Caco-2 (cell line): ENCODE data around the gene FAM47E. TPM values are rescaled to one million over a fixed set of nuclear protein-coding genes. Genes with fewer than 3 reads are reported as not detected.

Experiments used
- BruUV-seq: library from RNA; stranded (reverse); fragments of 400-500 nt; replicated peaks from 2 replicates; lab custom pipeline; 2021; lab: Mats Ljungman, UMichigan
- CTCF ChIA-PET: fragments of 300-600 bp; sonication (Branson Sonifier 250); formaldehyde crosslinking; loops from one replicate; lab custom pipeline; 2022; ENCODE audit warnings: antibody characterized with exemption; lab: Charles Lee
- POLR2A ChIA-PET: fragments of 300-600 bp; sonication (Branson Sonifier 250); formaldehyde crosslinking; loops from one replicate; lab custom pipeline; 2022; ENCODE audit warnings: antibody characterized with exemption; lab: Charles Lee
- DNase-seq, 2 experiments: peaks; one replicate each; pipeline versions ENCODE4 v3.0.0 to v3.0.0-alpha.2; 2020 to 2022
- H3K27me3 ChIP-seq: replicated peaks from 2 replicates; pipeline ENCODE4 v1.6.0; 2011; ENCODE audit warnings: low read length; ENCODE audit not compliant: control insufficient read depth, insufficient read depth
- H3K36me3 ChIP-seq: 2 replicates; pipeline ENCODE4 v1.5.1; 2011; ENCODE audit warnings: low read length; ENCODE audit not compliant: control insufficient read depth, insufficient read depth
- H3K4me1 ChIP-seq: fragments of 250-450 bp; sonication (Bioruptor Pico); 2 replicates; pipeline ENCODE4 v1.5.1; 2020; ENCODE audit warnings: mild to moderate bottlenecking
- H3K4me3 ChIP-seq: 2 replicates; pipeline ENCODE4 v1.5.1; 2011; ENCODE audit warnings: low read depth, mild to moderate bottlenecking, control low read depth, low read length
- H3K9me3 ChIP-seq: fragments of 250-450 bp; sonication (Bioruptor Pico); 2 replicates; pipeline ENCODE4 v1.5.1; 2020; ENCODE audit warnings: mild to moderate bottlenecking, moderate library complexity
- H3K27ac Mint-ChIP-seq: one replicate; pipeline ENCODE4 v1.8.0; 2022; ENCODE audit warnings: mixed read lengths; ENCODE audit not compliant: unreplicated experiment
- H3K27me3 Mint-ChIP-seq: one replicate; pipeline ENCODE4 v1.8.0; 2022; ENCODE audit warnings: mixed read lengths; ENCODE audit not compliant: insufficient read depth, unreplicated experiment
- H3K36me3 Mint-ChIP-seq: one replicate; pipeline ENCODE4 v1.8.0; 2022; ENCODE audit warnings: mild to moderate bottlenecking, mixed read lengths; ENCODE audit not compliant: insufficient read depth, unreplicated experiment
- H3K4me1 Mint-ChIP-seq: one replicate; pipeline ENCODE4 v1.8.0; 2022; ENCODE audit warnings: low read depth, mixed read lengths; ENCODE audit not compliant: unreplicated experiment
- H3K4me3 Mint-ChIP-seq: one replicate; pipeline ENCODE4 v1.8.0; 2022; ENCODE audit warnings: mild to moderate bottlenecking, moderate library complexity, mixed read lengths; ENCODE audit not compliant: unreplicated experiment
- H3K9me3 Mint-ChIP-seq: one replicate; pipeline ENCODE4 v1.8.0; 2022; ENCODE audit warnings: mixed read lengths; ENCODE audit not compliant: unreplicated experiment
- intact Hi-C: fragments of 100-400 bp; cut with micrococcal nuclease; formaldehyde crosslinking; loops from one replicate; pipeline ENCODE4 v1.10.0; 2022; ENCODE audit not compliant: unreplicated experiment
- total RNA-seq: library from RNA; stranded (reverse); gene quantifications from 2 replicates; pipeline ENCODE4 v1.2.3, GENCODE V29; 2022
- TF ChIP-seq, protein P1 (sequence below), 2 experiments: fragments of 200-600 bp in 1 of 2; IDR thresholded peaks; 1 replicate in 1 of 2; 2 replicates in 1 of 2; pipeline versions ENCODE4 v1.5.1 to v1.8.0; 2011 to 2022; ENCODE audit warnings: antibody characterized with exemption in 1 of 2, control low read depth in 1 of 2, inconsistent platforms in 1 of 2, low read depth in 1 of 2, low read length in 1 of 2, mild to moderate bottlenecking in 1 of 2, moderate library complexity in 1 of 2; ENCODE audit not compliant: insufficient read depth in 1 of 2, severe bottlenecking in 1 of 2, unreplicated experiment in 1 of 2

The FAM47E gene
- total RNA-seq, 1 experiment from 2014 or later = 6.6 TPM

DNA sequence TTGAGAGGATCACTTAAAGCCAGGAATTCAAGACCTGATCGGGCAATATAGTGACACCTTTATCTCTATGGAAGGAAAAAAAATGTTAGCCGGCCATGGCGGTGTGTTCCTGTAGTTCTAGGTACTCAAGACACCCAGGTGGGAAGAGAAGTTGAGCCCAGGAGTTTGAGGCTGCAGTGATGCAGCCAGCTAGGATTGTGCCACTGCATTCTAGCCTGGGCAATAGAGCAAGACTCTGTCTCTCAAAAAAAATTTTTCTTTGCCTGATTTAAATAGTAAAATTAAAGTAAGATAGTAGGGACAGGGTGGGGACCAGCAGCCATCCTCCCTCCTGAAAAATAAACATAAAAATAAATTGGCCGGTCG lies 16.9 kb upstream of the FAM47E start:
- H3K27ac Mint-ChIP-seq = peak overlapping the region; percentile 95
- POLR2A ChIA-PET = no interaction called here
- Histone ChIP-seq H3K36me3 (no peaks in the 10 kb centered on the region), H3K4me1 (peaks cover 64% of the 10 kb centered on the region), H3K9me3 (peaks cover 27% of the 10 kb centered on the region), H3K27me3 (no peaks in the 10 kb centered on the region), H3K4me3 (no peak overlapping the region)
- H3K4me1 Mint-ChIP-seq = peaks cover 28% of the 10 kb centered on the region
- no peaks in the 10 kb centered on the region for H3K27me3 Mint-ChIP-seq
- peaks cover 34% of the 10 kb centered on the region for H3K36me3 Mint-ChIP-seq
- BruUV-seq = no TSS peak
- CTCF ChIA-PET = no interaction called here
- no peak for DNase-seq
- intact Hi-C loops = no loop called here
- TF ChIP-seq, protein P1, sequence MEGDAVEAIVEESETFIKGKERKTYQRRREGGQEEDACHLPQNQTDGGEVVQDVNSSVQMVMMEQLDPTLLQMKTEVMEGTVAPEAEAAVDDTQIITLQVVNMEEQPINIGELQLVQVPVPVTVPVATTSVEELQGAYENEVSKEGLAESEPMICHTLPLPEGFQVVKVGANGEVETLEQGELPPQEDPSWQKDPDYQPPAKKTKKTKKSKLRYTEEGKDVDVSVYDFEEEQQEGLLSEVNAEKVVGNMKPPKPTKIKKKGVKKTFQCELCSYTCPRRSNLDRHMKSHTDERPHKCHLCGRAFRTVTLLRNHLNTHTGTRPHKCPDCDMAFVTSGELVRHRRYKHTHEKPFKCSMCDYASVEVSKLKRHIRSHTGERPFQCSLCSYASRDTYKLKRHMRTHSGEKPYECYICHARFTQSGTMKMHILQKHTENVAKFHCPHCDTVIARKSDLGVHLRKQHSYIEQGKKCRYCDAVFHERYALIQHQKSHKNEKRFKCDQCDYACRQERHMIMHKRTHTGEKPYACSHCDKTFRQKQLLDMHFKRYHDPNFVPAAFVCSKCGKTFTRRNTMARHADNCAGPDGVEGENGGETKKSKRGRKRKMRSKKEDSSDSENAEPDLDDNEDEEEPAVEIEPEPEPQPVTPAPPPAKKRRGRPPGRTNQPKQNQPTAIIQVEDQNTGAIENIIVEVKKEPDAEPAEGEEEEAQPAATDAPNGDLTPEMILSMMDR (IDR thresholded peaks at IDR 0.05; ENCODE audit: insufficient read depth in 1 of 2, low read depth in 1 of 2, low read length in 1 of 2, severe bottlenecking in 1 of 2, unreplicated experiment in 1 of 2) = no peak
- H3K9me3 Mint-ChIP-seq = peaks cover 35% of the 10 kb centered on the region
- peak overlapping the region; percentile 52 for H3K4me3 Mint-ChIP-seq

DNA sequence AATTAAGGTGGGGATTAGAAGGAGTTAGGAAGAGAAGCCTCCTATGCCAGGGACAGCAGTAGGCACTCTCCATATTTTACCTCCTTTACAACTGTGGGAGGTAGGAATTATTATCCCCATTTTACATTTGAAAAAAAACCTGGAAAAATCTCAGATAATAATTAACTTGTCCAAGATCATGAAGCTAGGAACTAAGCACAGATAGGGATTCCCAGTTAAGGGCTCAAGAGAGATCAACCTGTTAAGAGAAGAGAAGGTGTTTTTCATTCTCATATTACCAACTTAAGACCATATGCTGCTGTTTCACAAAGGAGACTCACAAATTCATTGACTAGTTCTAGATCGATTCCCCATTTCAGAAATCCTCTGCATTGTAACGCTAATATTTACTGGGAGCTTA lies 16.1 kb upstream of the FAM47E start:
- H3K36me3 Mint-ChIP-seq = peaks cover 34% of the 10 kb centered on the region
- peaks cover 43% of the 10 kb centered on the region for H3K9me3 Mint-ChIP-seq
- H3K4me3 Mint-ChIP-seq = peak overlapping the region; percentile 70
- H3K4me3 ChIP-seq = peak overlapping the region; percentile 13; the same call in 1 of the 2 replicates
- ChIA-PET POLR2A (interaction anchor here (1.3 kb wide), 1 partner anchor 21 kb away, joined by 6 read pairs; no protein-coding TSS in a partner anchor), CTCF (interaction anchor here (0.6 to 1.4 kb wide), 4 partner anchors 23 to 153 kb away, joined by 4 to 5 read pairs (median 4); no protein-coding TSS in a partner anchor)
- TF ChIP-seq, protein P1 (IDR thresholded peaks at IDR 0.05; ENCODE audit: insufficient read depth in 1 of 2, low read depth in 1 of 2, low read length in 1 of 2, severe bottlenecking in 1 of 2, unreplicated experiment in 1 of 2) = no peak
- peak in 1 of 2 experiments; percentile 21 for DNase-seq
- peaks cover 31% of the 10 kb centered on the region for H3K9me3 ChIP-seq
- H3K4me1 ChIP-seq = peaks cover 64% of the 10 kb centered on the region
- H3K27me3 Mint-ChIP-seq = no peaks in the 10 kb centered on the region
- TSS peak; percentile 86 for BruUV-seq
- peaks cover 28% of the 10 kb centered on the region for H3K4me1 Mint-ChIP-seq
- H3K36me3 ChIP-seq = no peaks in the 10 kb centered on the region
- intact Hi-C loops = no loop called here
- no peaks in the 10 kb centered on the region for H3K27me3 ChIP-seq
- H3K27ac Mint-ChIP-seq = peak overlapping the region; percentile 95

DNA sequence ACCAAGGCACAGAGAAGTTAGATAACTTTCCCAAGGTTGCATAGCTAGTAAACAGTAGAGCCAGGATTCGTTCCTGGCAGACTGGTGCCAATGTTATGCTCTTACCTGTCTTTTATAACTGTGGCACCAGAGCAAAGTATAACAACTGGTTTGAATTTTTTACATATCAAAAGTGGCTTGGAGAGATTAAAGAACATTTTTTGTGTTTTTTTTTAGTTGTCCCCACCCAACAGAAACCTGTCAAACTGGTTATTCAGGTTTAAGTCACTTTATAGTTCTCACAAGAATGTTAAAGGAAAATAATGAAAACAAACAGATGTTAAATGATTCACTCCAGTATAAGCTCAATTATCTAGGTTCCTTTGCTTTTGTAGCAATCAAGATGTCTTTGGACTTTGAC lies 15.6 kb upstream of the FAM47E start:
- Mint-ChIP-seq H3K27ac (peak overlapping the region; percentile 95), H3K4me3 (peak overlapping the region; percentile 70), H3K4me1 (peaks cover 28% of the 10 kb centered on the region), H3K27me3 (no peaks in the 10 kb centered on the region), H3K9me3 (peaks cover 48% of the 10 kb centered on the region), H3K36me3 (peaks cover 34% of the 10 kb centered on the region)
- TF ChIP-seq, protein P1 (IDR thresholded peaks at IDR 0.05; ENCODE audit: insufficient read depth in 1 of 2, low read depth in 1 of 2, low read length in 1 of 2, severe bottlenecking in 1 of 2, unreplicated experiment in 1 of 2) = no peak
- H3K36me3 ChIP-seq = no peaks in the 10 kb centered on the region
- peaks cover 35% of the 10 kb centered on the region for H3K9me3 ChIP-seq
- DNase-seq = peak in 1 of 2 experiments; percentile 74
- POLR2A ChIA-PET = interaction anchor here (1.3 kb wide), 1 partner anchor 21 kb away, joined by 6 read pairs; no protein-coding TSS in a partner anchor
- peak overlapping the region; percentile 13; the same call in 1 of the 2 replicates for H3K4me3 ChIP-seq
- CTCF ChIA-PET = interaction anchor here (0.6 to 1.4 kb wide), 4 partner anchors 24 to 152 kb away, joined by 4 to 5 read pairs (median 4); no protein-coding TSS in a partner anchor
- TSS peak; percentile 74 for BruUV-seq
- no peaks in the 10 kb centered on the region for H3K27me3 ChIP-seq
- peaks cover 59% of the 10 kb centered on the region for H3K4me1 ChIP-seq
- intact Hi-C loops = loop anchor here (1.0 kb wide), 4 partner anchors 12 to 35 kb away; partner anchors contain the start of gene FAM47E
